ENCODE results near the gene NT5E. TPM values are rescaled to one million over a fixed set of nuclear protein-coding genes. Genes with fewer than 3 reads are reported as not detected.

NT5E gene
- total RNA-seq, 1 donor: 593 TPM

- DNase-seq (ENCODE audit: low read depth): no peak
- TF ChIP-seq CTCF (IDR thresholded peaks at IDR 0.05; ENCODE audit: insufficient read depth, low read depth, low read length): no peak
- no peak overlapping the region for H3K4me3 ChIP-seq (ENCODE audit: low read depth, low read length)
Measured at GRCh38 chr6:85432554-85432953, 17.3 kb upstream of the NT5E start.

GRCh38 chr6:85435851-85436250 is 14.0 kb upstream of the NT5E start:
- H3K4me3 ChIP-seq (ENCODE audit: low read depth, low read length): no peak overlapping the region
- no peak for DNase-seq (ENCODE audit: low read depth)
- no peak for TF ChIP-seq CTCF (IDR thresholded peaks at IDR 0.05; ENCODE audit: insufficient read depth, low read depth, low read length)

GRCh38 chr6:85436411-85436810 is 13.5 kb upstream of the NT5E start:
- no peak overlapping the region for H3K4me3 ChIP-seq (ENCODE audit: low read depth, low read length)
- TF ChIP-seq CTCF (IDR thresholded peaks at IDR 0.05; ENCODE audit: insufficient read depth, low read depth, low read length): no peak
- peak; percentile 88 for DNase-seq (ENCODE audit: low read depth)

GRCh38 chr6:85436939-85437495 is 12.9 kb upstream of the NT5E start:
- DNase-seq (ENCODE audit: low read depth): no peak
- no peak for TF ChIP-seq CTCF (IDR thresholded peaks at IDR 0.05; ENCODE audit: insufficient read depth, low read depth, low read length)

GRCh38 chr6:85443349-85444117 is 6.3 kb upstream of the NT5E start:
- no peak for DNase-seq (ENCODE audit: low read depth)
- TF ChIP-seq CTCF (IDR thresholded peaks at IDR 0.05; ENCODE audit: insufficient read depth, low read depth, low read length): no peak
- H3K4me3 ChIP-seq (ENCODE audit: low read depth, low read length): no peak overlapping the region

More at GRCh38 chr6:85436939-85437495, 12.9 kb upstream of the NT5E start:
- no peak overlapping the region for H3K4me3 ChIP-seq (ENCODE audit: low read depth, low read length)

GRCh38 chr6:85449388-85449817 is 480 bp upstream of the NT5E start:
- peak; percentile 78 for DNase-seq (ENCODE audit: low read depth)
- no peak for TF ChIP-seq CTCF (IDR thresholded peaks at IDR 0.05; ENCODE audit: insufficient read depth, low read depth, low read length)
- peak overlapping the region; percentile 69 for H3K4me3 ChIP-seq (ENCODE audit: low read depth, low read length)

Measured in fibroblast of villous mesenchyme (primary cell).